Measurements from ENCODE around the gene EIF3M. TPM values are rescaled to one million over a fixed set of nuclear protein-coding genes. Genes with fewer than 3 reads are reported as not detected.

EIF3M gene
- total RNA-seq, 4 donors from 2014 or later = 226 to 489 (median 396) TPM

DNA sequence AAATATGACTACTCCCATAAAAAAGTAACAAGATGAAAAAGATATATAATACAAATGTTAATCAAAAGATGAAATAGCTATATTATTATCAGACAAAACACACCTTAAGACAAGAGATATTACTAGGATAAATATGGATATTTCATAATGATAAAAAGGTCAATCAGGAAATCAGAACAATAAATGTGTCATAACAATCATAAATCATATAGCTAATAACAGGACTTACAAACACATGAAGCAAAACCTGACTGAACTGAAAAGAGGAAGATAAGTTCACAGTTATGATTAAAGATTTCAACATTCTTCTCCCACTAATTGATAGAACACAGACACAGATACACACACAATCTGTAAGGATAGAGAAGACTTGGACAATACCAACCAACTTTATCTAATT lies 47.2 kb downstream of the EIF3M start:
- Histone ChIP-seq H3K27ac (no peak overlapping the region), H3K27me3 (no peaks in the 10 kb centered on the region), H3K36me3 (no peaks in the 10 kb centered on the region), H3K4me1 (no peaks in the 10 kb centered on the region), H3K4me3 (no peak overlapping the region), H3K9me3 (no peaks in the 10 kb centered on the region)
- TF ChIP-seq EP300 (IDR thresholded peaks at IDR 0.05) (no peak), POLR2A (IDR thresholded peaks at IDR 0.05) (no peak), POLR2AphosphoS5 (IDR thresholded peaks at IDR 0.05) (no peak)
- TF ChIP-seq, protein P1, sequence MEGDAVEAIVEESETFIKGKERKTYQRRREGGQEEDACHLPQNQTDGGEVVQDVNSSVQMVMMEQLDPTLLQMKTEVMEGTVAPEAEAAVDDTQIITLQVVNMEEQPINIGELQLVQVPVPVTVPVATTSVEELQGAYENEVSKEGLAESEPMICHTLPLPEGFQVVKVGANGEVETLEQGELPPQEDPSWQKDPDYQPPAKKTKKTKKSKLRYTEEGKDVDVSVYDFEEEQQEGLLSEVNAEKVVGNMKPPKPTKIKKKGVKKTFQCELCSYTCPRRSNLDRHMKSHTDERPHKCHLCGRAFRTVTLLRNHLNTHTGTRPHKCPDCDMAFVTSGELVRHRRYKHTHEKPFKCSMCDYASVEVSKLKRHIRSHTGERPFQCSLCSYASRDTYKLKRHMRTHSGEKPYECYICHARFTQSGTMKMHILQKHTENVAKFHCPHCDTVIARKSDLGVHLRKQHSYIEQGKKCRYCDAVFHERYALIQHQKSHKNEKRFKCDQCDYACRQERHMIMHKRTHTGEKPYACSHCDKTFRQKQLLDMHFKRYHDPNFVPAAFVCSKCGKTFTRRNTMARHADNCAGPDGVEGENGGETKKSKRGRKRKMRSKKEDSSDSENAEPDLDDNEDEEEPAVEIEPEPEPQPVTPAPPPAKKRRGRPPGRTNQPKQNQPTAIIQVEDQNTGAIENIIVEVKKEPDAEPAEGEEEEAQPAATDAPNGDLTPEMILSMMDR (IDR thresholded peaks at IDR 0.05) = no peak
- no peak for DNase-seq (ENCODE audit: low spot score in 2 of 2)

DNA sequence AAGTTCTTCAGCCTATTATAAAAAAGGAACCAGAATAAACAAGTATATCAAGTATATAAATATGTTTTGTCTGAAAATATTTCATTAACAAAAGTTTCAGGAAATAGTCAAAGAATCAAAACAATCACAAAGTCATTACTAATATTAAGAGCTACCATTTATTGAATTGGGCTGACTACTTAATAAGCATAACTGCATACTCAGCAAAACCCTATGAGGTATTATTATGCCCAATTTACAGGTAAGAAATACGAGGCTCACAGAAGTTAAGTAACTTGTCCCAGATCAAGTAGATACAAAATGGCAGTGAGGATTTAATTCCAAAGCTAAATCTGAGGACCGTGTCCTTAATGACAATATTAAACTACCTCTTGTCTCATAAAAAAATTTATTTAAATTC lies 52.2 kb downstream of the EIF3M start:
- Histone ChIP-seq H3K27ac (no peak overlapping the region), H3K4me1 (no peaks in the 10 kb centered on the region), H3K4me3 (no peak overlapping the region), H3K36me3 (no peaks in the 10 kb centered on the region), H3K9me3 (no peaks in the 10 kb centered on the region), H3K27me3 (no peaks in the 10 kb centered on the region)
- no peak for DNase-seq (ENCODE audit: low spot score in 2 of 2)
- WGBS = 71% methylated on average over 2 of the region's 2 CpGs
- TF ChIP-seq EP300 (IDR thresholded peaks at IDR 0.05) = no peak
- TF ChIP-seq POLR2A (IDR thresholded peaks at IDR 0.05) = no peak
- TF ChIP-seq, protein P1 (IDR thresholded peaks at IDR 0.05) = no peak

DNA sequence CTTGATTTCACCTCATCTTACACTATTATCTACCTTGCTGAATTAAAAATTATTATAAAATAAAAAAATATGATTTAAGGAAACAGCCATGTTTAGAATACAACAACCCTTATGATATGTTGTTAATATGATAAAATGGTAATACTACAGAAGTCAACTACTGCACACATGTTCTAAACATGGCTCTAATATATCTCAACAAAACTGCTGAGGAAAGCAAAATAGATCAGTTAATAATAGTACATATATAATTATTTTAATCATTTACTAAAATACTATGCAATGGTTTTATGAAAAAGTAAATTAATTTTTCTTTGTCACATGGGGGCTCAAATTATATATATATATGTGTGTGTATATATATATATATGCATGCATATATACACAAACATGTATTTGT lies 57.7 kb downstream of the EIF3M start:
- Histone ChIP-seq H3K4me1 (no peaks in the 10 kb centered on the region), H3K4me3 (no peak overlapping the region), H3K27me3 (no peaks in the 10 kb centered on the region), H3K27ac (no peak overlapping the region), H3K9me3 (no peaks in the 10 kb centered on the region), H3K36me3 (no peaks in the 10 kb centered on the region)
- TF ChIP-seq EP300 (IDR thresholded peaks at IDR 0.05) (no peak), POLR2A (IDR thresholded peaks at IDR 0.05) (no peak), POLR2AphosphoS5 (IDR thresholded peaks at IDR 0.05) (no peak)
- TF ChIP-seq, protein P1 (IDR thresholded peaks at IDR 0.05) = no peak
- no peak for DNase-seq (ENCODE audit: low spot score in 2 of 2)

DNA sequence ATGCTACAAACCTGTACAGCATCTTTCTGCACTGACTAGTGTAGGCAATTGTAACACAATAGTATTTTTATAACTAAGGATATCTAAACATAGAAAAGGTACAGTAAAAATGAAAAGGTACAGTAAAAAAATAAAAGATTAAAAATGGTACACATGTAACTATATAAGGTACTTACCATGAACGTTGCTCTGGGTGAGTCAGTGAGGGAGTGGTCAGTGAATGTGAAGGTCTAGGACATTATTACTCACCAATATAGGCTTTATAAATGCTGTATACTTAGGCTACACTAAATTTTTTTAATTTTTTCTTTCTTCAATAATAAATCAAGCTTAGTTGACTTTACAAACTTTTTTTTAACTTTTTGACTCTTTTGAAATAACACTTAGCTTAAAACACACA lies 59.9 kb downstream of the EIF3M start:
- no peak for DNase-seq (ENCODE audit: low spot score in 2 of 2)
- Histone ChIP-seq H3K36me3 (no peaks in the 10 kb centered on the region), H3K4me1 (no peaks in the 10 kb centered on the region), H3K9me3 (no peaks in the 10 kb centered on the region), H3K27me3 (no peaks in the 10 kb centered on the region), H3K27ac (no peak overlapping the region), H3K4me3 (no peak overlapping the region)
- TF ChIP-seq EP300 (IDR thresholded peaks at IDR 0.05) (no peak), POLR2AphosphoS5 (IDR thresholded peaks at IDR 0.05) (no peak), POLR2A (IDR thresholded peaks at IDR 0.05) (no peak)
- TF ChIP-seq, protein P1 (IDR thresholded peaks at IDR 0.05) = no peak
- 39% methylated on average over 1 of the region's 1 CpG for WGBS

Other genes starting within 250 kb of the EIF3M start
- gene WT1, start 148.3 kb upstream of the EIF3M start, total RNA-seq = not detected
- gene CCDC73, start 210.8 kb downstream of the EIF3M start, total RNA-seq = not detected
- 10 to 100 TPM; 17.5 to 36.8 (median 34.5) TPM for gene PRRG4, start 246.1 kb downstream of the EIF3M start, total RNA-seq

Data from suprapubic skin (tissue), 4 donors.